Measurements from ENCODE around the gene SCARF2.
"Not testable (repeated sequence)": the region's sequence is repeated elsewhere in the genome, so short reads cannot be mapped to it uniquely, and the experiment has no call there.

The SCARF2 gene

GRCh38 chr22:20392365-20392881 lies 45.2 kb downstream of the SCARF2 start:
- DNase-seq (ENCODE audit: low read depth): not testable (repeated sequence)

- DNase-seq (ENCODE audit: low read depth): no peak
These were observed 46.4 kb downstream of the SCARF2 start for GRCh38 chr22:20391222-20391621.

- DNase-seq (ENCODE audit: low read depth): no peak
These were observed 47.2 kb downstream of the SCARF2 start for GRCh38 chr22:20390394-20390907.

- no peak for DNase-seq (ENCODE audit: low read depth)
These were observed 48.3 kb downstream of the SCARF2 start for GRCh38 chr22:20389288-20389687.

- DNase-seq (ENCODE audit: low read depth): no peak
These were observed 49.4 kb downstream of the SCARF2 start for GRCh38 chr22:20388200-20388599.

GRCh38 chr22:20386972-20387371 lies 50.7 kb downstream of the SCARF2 start:
- DNase-seq (ENCODE audit: low read depth): no peak

- DNase-seq (ENCODE audit: low read depth): no peak
These were observed 51.3 kb downstream of the SCARF2 start for GRCh38 chr22:20386336-20386735.

GRCh38 chr22:20384865-20385264 lies 52.8 kb downstream of the SCARF2 start:
- no peak for DNase-seq (ENCODE audit: low read depth)

- DNase-seq (ENCODE audit: low read depth): no peak
These were observed 53.5 kb downstream of the SCARF2 start for GRCh38 chr22:20384171-20384570.

GRCh38 chr22:20383538-20383937 lies 54.1 kb downstream of the SCARF2 start:
- DNase-seq (ENCODE audit: low read depth): no peak

- DNase-seq (ENCODE audit: low read depth): no peak
These were observed 57.1 kb downstream of the SCARF2 start for GRCh38 chr22:20380486-20380885.

GRCh38 chr22:20378684-20379083 lies 58.9 kb downstream of the SCARF2 start:
- not testable (repeated sequence) for DNase-seq (ENCODE audit: low read depth)

- DNase-seq (ENCODE audit: low read depth): no peak
These were observed 59.5 kb downstream of the SCARF2 start for GRCh38 chr22:20378110-20378509.

GRCh38 chr22:20376983-20377382 lies 60.6 kb downstream of the SCARF2 start:
- not testable (repeated sequence) for DNase-seq (ENCODE audit: low read depth)

GRCh38 chr22:20376281-20376680 lies 61.3 kb downstream of the SCARF2 start:
- DNase-seq (ENCODE audit: low read depth): not testable (repeated sequence)

Data from non-pigmented ciliary epithelial cell (primary cell).